HepG2 (cell line): Measurements from ENCODE around the gene UBAC2. TPM values are rescaled to one million over a fixed set of nuclear protein-coding genes. Genes with fewer than 3 reads are reported as not detected.

Experiments
- ATAC-seq: fragments of 200-7000 bp; cut with Tn5 transposase; 3 replicates; pipeline ENCODE4 v1.9.1; 2020; ENCODE audit warnings: mild to moderate bottlenecking, moderate library complexity
- BruUV-seq: library from RNA; stranded (reverse); fragments of 400-500 nt; replicated peaks from 2 replicates; lab custom pipeline; 2021; lab: Mats Ljungman, UMichigan
- CTCF ChIA-PET: fragments of 300-600 bp; formaldehyde crosslinking; extraction: SDS; loops from one replicate; lab custom pipeline; 2021; ENCODE audit warnings: low total read pairs, inconsistent platforms, low intra/inter-chr PET ratio; lab: Yijun Ruan, JAX
- POLR2A ChIA-PET: fragments of 350-600 bp; sonication (Branson Sonifier 250); formaldehyde crosslinking; loops from one replicate; lab custom pipeline; 2020; ENCODE audit warnings: antibody characterized with exemption, inconsistent platforms; lab: Yijun Ruan, JAX
- DNase-seq: peaks from one replicate; pipeline ENCODE4 v3.0.0-alpha.2; 2015; ENCODE audit warnings: low spot score
- FAIRE-seq: peaks from 3 replicates; lab custom pipeline; 2011; peaks lifted over from hg19 to GRCh38; lab: Jason Lieb, UNC
- H2AFZ ChIP-seq: one replicate; pipeline ENCODE4 v1.6.1; 2011; ENCODE audit warnings: low read length, inconsistent platforms
- H3K27ac ChIP-seq: fragments of 300-600 bp; 3 replicates; pipeline ENCODE4 v1.8.0; 2011; ENCODE audit warnings: mixed run types, mild to moderate bottlenecking, mixed read lengths, low read length, inconsistent platforms; ENCODE audit not compliant: insufficient read depth; ENCODE audit errors: extremely low read length
- H3K27me3 ChIP-seq, 2 experiments: fragments of 200-600 bp in 1 of 2; 2 replicates in 1 of 2; 3 replicates in 1 of 2; pipeline versions ENCODE4 v1.6.0 to v1.8.0; 2011; ENCODE audit warnings: low read length in 2 of 2, mild to moderate bottlenecking in 2 of 2, moderate library complexity in 2 of 2, inconsistent platforms in 1 of 2; ENCODE audit not compliant: insufficient read depth in 2 of 2, control insufficient read depth in 1 of 2
- H3K36me3 ChIP-seq, 2 experiments: fragments of 200-600 bp in 1 of 2; replicated peaks in 1 of 2; 2 replicates in 1 of 2; 3 replicates in 1 of 2; pipeline versions ENCODE4 v1.5.1 to v1.8.0; 2011; ENCODE audit warnings: low read length in 2 of 2, inconsistent platforms in 1 of 2; ENCODE audit not compliant: insufficient read depth in 2 of 2, control insufficient read depth in 1 of 2
- H3K4me1 ChIP-seq: 2 replicates; pipeline ENCODE4 v1.5.1; 2012; ENCODE audit warnings: low read length, inconsistent platforms; ENCODE audit not compliant: insufficient read depth
- H3K4me2 ChIP-seq: 2 replicates; pipeline ENCODE4 v1.6.0; 2011; ENCODE audit warnings: low read depth, low read length, inconsistent platforms
- H3K4me3 ChIP-seq, 3 experiments: fragments of 200-600 bp in 1 of 3; sonication (generic), shearing (Covaris generic) in 1 of 3; replicated peaks in 1 of 3; 2 replicates each; pipeline ENCODE4 v1.5.1; 2011 to 2016; ENCODE audit warnings: low read length in 3 of 3, inconsistent platforms in 2 of 3, low read depth in 2 of 3, mild to moderate bottlenecking in 2 of 3, control low read depth in 1 of 3, mixed read lengths in 1 of 3; ENCODE audit not compliant: insufficient read depth in 1 of 3
- H3K79me2 ChIP-seq: one replicate; pipeline ENCODE4 v1.6.1; 2011; ENCODE audit warnings: low read length, inconsistent platforms; ENCODE audit not compliant: insufficient read depth
- H3K9ac ChIP-seq: 2 replicates; pipeline ENCODE4 v1.6.0; 2011; ENCODE audit warnings: mild to moderate bottlenecking, low read depth, low read length, inconsistent platforms; ENCODE audit not compliant: insufficient read depth
- H3K9me3 ChIP-seq: 2 replicates; pipeline ENCODE4 v1.5.1; 2012; ENCODE audit warnings: mild to moderate bottlenecking, low read length
- H4K20me1 ChIP-seq: 2 replicates; pipeline ENCODE4 v1.6.0; 2011; ENCODE audit warnings: inconsistent platforms, mild to moderate bottlenecking, low read length, moderate library complexity; ENCODE audit not compliant: insufficient read depth
- AKAP8 ChIP-seq: sonication (generic); formaldehyde crosslinking; IDR thresholded peaks from 2 replicates; pipeline ENCODE4 v1.5.1; 2020; ENCODE audit warnings: mild to moderate bottlenecking, missing genetic modification reagents
- ATF7 ChIP-seq, 2 experiments: fragments of 450-650 bp in 1 of 2; sonication (generic) in 1 of 2; formaldehyde crosslinking in 1 of 2; IDR thresholded peaks; 2 replicates each; pipeline versions ENCODE4 v1.4.0 to v1.6.1; 2016 to 2020; ENCODE audit warnings: antibody characterized with exemption in 1 of 2, mild to moderate bottlenecking in 1 of 2, missing genetic modification reagents in 1 of 2
- HMG20B ChIP-seq: conservative IDR thresholded peaks from 2 replicates; pipeline ENCODE4 v1.6.1; 2016; ENCODE audit warnings: missing genetic modification reagents, missing compliant biosample characterization
- HMGXB3 ChIP-seq: sonication (generic); formaldehyde crosslinking; IDR thresholded peaks from 2 replicates; pipeline ENCODE4 v1.4.0; 2020; ENCODE audit warnings: missing genetic modification reagents, borderline replicate concordance
- NFE2L1 ChIP-seq: sonication (generic); formaldehyde crosslinking; IDR thresholded peaks from 2 replicates; pipeline ENCODE4 v1.4.0; 2020; ENCODE audit warnings: missing genetic modification reagents, mild to moderate bottlenecking, borderline replicate concordance
- RBM22 ChIP-seq: fragments of 200-400 bp; formaldehyde crosslinking; optimal IDR thresholded peaks from 2 replicates; pipeline ENCODE3; 2017; ENCODE audit warnings: mild to moderate bottlenecking, low read length, moderate library complexity
- ZKSCAN1 ChIP-seq: fragments of 150-350 bp; IDR thresholded peaks from 2 replicates; pipeline ENCODE4 v1.6.1; 2014; ENCODE audit warnings: low read length
- ZKSCAN8 ChIP-seq: IDR thresholded peaks from 2 replicates; pipeline ENCODE4 v1.6.1; 2016; ENCODE audit warnings: borderline replicate concordance, missing genetic modification reagents, missing compliant biosample characterization
- ZNF326 ChIP-seq: sonication (generic); formaldehyde crosslinking; IDR thresholded peaks from 2 replicates; pipeline ENCODE4 v1.4.0; 2020; ENCODE audit warnings: missing genetic modification reagents, borderline replicate concordance
- ZNF451 ChIP-seq: sonication (generic); formaldehyde crosslinking; IDR thresholded peaks from 2 replicates; pipeline ENCODE4 v1.5.0; 2020; ENCODE audit warnings: mild to moderate bottlenecking, missing genetic modification reagents
- WGBS: methylation state at CpG from one replicate; pipeline ENCODE4 v1.1.6; 2017; ENCODE audit warnings: low lambda C conversion rate; 5-methylcytosine and 5-hydroxymethylcytosine counted together
- in situ Hi-C: cut with HindIII; loops from 2 replicates; pipeline ENCODE4 v1.10.0; 2017; ENCODE audit warnings: low pct_unique_long_range_greater_than_20kb; ENCODE audit not compliant: extremely low pct_ligation_motif_present
- intact Hi-C: fragments of 100-400 bp; cut with micrococcal nuclease; formaldehyde crosslinking; loops from one replicate; pipeline ENCODE4 v1.10.0; 2022; ENCODE audit not compliant: unreplicated experiment
- polyA plus RNA-seq, 8 experiments: library from polyadenylated mRNA; depleted of rRNA in 3 of 8; stranded (reverse) in 7 of 8; unstranded in 1 of 8; fragments of >200 nt; fragmentation: Illumina TruSeq in 4 of 8; extraction: Trizol in 4 of 8; gene quantifications; 2 replicates each; pipeline versions ENCODE4 v1.2.1 to v1.2.3, GENCODE V29; 2011 to 2016; ENCODE audit warnings: low read depth in 4 of 8, missing spikeins in 1 of 8, mixed read lengths in 1 of 8; ENCODE audit not compliant: insufficient read depth in 1 of 8
- total RNA-seq, 5 experiments: library from RNA; depleted of rRNA; stranded (reverse); fragments of >200 nt; fragmentation: Illumina TruSeq; extraction: Trizol; gene quantifications; 2 replicates each; pipeline ENCODE4 v1.2.3, GENCODE V29; 2016; ENCODE audit warnings: low read depth in 1 of 5

Gene UBAC2
- total and polyA plus RNA-seq, 2 of the 13 experiments (the other 11 are each of a cell fraction or from before 2014, with no cell fraction given), result 61.3 to 80.8 TPM

- TF ChIP-seq ZKSCAN8 (CRISPR knock-in tag), result no peak
- TF ChIP-seq ZNF326 (CRISPR knock-in tag), result no peak
These were observed 106.6 kb downstream of the UBAC2 start, which contains the start of gene GPR183 (continued) for GRCh38 chr13:99307247-99307646.

GRCh38 chr13:99307648-99308339, 107.1 kb downstream of the UBAC2 start:
- CTCF ChIA-PET, result no interaction called here
- no peak overlapping the region for H2AFZ ChIP-seq
- no peaks in the 10 kb centered on the region for H3K9me3 ChIP-seq
- no peak overlapping the region for H3K4me3 ChIP-seq
- intact Hi-C loops (no loop called here), in situ Hi-C loops (no loop called here)
- POLR2A ChIA-PET, result no interaction called here
- no peak for DNase-seq
- ATAC-seq, result no peak
- H3K4me1 ChIP-seq, result no peaks in the 10 kb centered on the region
- H3K36me3 ChIP-seq, result peaks cover 2 to 9% of the 10 kb centered on the region in 2 experiments; a peak in 3 of 5 replicates
- no peaks in the 10 kb centered on the region for H3K79me2 ChIP-seq
- no peaks in the 10 kb centered on the region for H3K27me3 ChIP-seq
- no peak overlapping the region for H3K4me2 ChIP-seq
- WGBS, result 87% methylated on average over 6 of the region's 6 CpGs
- H3K27ac ChIP-seq, result no peak overlapping the region
- no peak for FAIRE-seq
- TF ChIP-seq RBM22 (peak; percentile 28), NFE2L1 (CRISPR knock-in tag) (no peak)
- no peak overlapping the region for H3K9ac ChIP-seq
- no TSS peak for BruUV-seq
- no peaks in the 10 kb centered on the region for H4K20me1 ChIP-seq

- intact Hi-C loops (no loop called here), in situ Hi-C loops (no loop called here)
- ChIA-PET CTCF (no interaction called here), POLR2A (no interaction called here)
- Histone ChIP-seq H4K20me1 (no peaks in the 10 kb centered on the region), H3K27me3 (no peaks in the 10 kb centered on the region), H3K9me3 (no peaks in the 10 kb centered on the region), H3K9ac (no peak overlapping the region), H3K27ac (no peak overlapping the region), H3K4me2 (no peak overlapping the region), H3K79me2 (no peaks in the 10 kb centered on the region), H3K36me3 (peaks cover 2 to 9% of the 10 kb centered on the region in 2 experiments; a peak in 3 of 5 replicates), H3K4me1 (no peaks in the 10 kb centered on the region), H3K4me3 (no peak overlapping the region), H2AFZ (no peak overlapping the region)
- no peak for DNase-seq
- ATAC-seq, result no peak
- no peak for TF ChIP-seq AKAP8 (CRISPR knock-in tag)
- peak; percentile 50 for TF ChIP-seq ATF7 (IDR thresholded peaks at IDR 0.05)
- TF ChIP-seq ATF7 (CRISPR knock-in tag; IDR thresholded peaks at IDR 0.05), result no peak
- TF ChIP-seq HMGXB3, result no peak
- TF ChIP-seq ZKSCAN1, result no peak
- no peak for TF ChIP-seq ZNF451 (CRISPR knock-in tag)
- no peak for TF ChIP-seq HMG20B
- 93% methylated on average over 3 of the region's 3 CpGs for WGBS
- no TSS peak for BruUV-seq
- no peak for FAIRE-seq
These were observed 107.9 kb downstream of the UBAC2 start for GRCh38 chr13:99308471-99309087.
